Suprapubic skin (tissue), 4 donors: ENCODE measurements around the gene CMTM8. TPM values are rescaled to one million over a fixed set of nuclear protein-coding genes. Genes with fewer than 3 reads are reported as not detected.

Experiments
- DNase-seq, 2 donors: peaks; one replicate each; pipeline ENCODE4 v3.0.0-alpha.2; 2019; ENCODE audit warnings: low spot score in 2 of 2
- H3K27ac ChIP-seq: fragments of 200-600 bp; sonication (generic); one replicate; pipeline ENCODE4 v1.5.1; 2019
- H3K27me3 ChIP-seq: fragments of 200-600 bp; sonication (generic); one replicate; pipeline ENCODE4 v1.5.1; 2019
- H3K36me3 ChIP-seq: fragments of 200-600 bp; sonication (generic); one replicate; pipeline ENCODE4 v1.5.1; 2019
- H3K4me1 ChIP-seq: fragments of 200-600 bp; sonication (generic); one replicate; pipeline ENCODE4 v1.5.1; 2019
- H3K4me3 ChIP-seq: fragments of 200-600 bp; sonication (generic); one replicate; pipeline ENCODE4 v1.5.1; 2019; ENCODE audit warnings: mild to moderate bottlenecking
- H3K9me3 ChIP-seq: fragments of 200-600 bp; sonication (generic); one replicate; pipeline ENCODE4 v1.5.1; 2019
- EP300 ChIP-seq: sonication (generic); formaldehyde crosslinking; IDR thresholded peaks from one replicate; pipeline ENCODE4 v1.6.1; 2017; ENCODE audit warnings: antibody characterized with exemption
- POLR2A ChIP-seq, 2 donors: fragments of 450-650 bp; IDR thresholded peaks; one replicate each; pipeline ENCODE4 v1.6.1; 2017; ENCODE audit warnings: antibody characterized with exemption in 2 of 2, mild to moderate bottlenecking in 2 of 2, moderate library complexity in 2 of 2
- POLR2AphosphoS5 ChIP-seq, 3 donors: sonication (generic); formaldehyde crosslinking; IDR thresholded peaks; one replicate each; pipeline ENCODE4 v1.6.1; 2017; ENCODE audit warnings: antibody characterized with exemption in 3 of 3
- WGBS: methylation state at CpG from one replicate; pipeline ENCODE4 v1.1.5; 2018; 5-methylcytosine and 5-hydroxymethylcytosine counted together
- total RNA-seq, 4 donors: library from RNA; depleted of rRNA; stranded (reverse); fragments of >200 nt; gene quantifications; one replicate each; pipeline ENCODE4 v1.1.0, GENCODE V29; 2016
- TF ChIP-seq, protein P1 (sequence below), 2 donors: fragments of 200-600 bp in 1 of 2; fragments of 450-650 bp in 1 of 2; sonication (generic) in 1 of 2; IDR thresholded peaks; one replicate each; pipeline ENCODE4 v1.5.1; 2016 to 2019; ENCODE audit warnings: antibody characterized with exemption in 2 of 2, mild to moderate bottlenecking in 1 of 2, moderate library complexity in 1 of 2

Gene CMTM8
- total RNA-seq, 4 donors from 2014 or later: 7.4 to 16.3 (median 10.6) TPM

DNA sequence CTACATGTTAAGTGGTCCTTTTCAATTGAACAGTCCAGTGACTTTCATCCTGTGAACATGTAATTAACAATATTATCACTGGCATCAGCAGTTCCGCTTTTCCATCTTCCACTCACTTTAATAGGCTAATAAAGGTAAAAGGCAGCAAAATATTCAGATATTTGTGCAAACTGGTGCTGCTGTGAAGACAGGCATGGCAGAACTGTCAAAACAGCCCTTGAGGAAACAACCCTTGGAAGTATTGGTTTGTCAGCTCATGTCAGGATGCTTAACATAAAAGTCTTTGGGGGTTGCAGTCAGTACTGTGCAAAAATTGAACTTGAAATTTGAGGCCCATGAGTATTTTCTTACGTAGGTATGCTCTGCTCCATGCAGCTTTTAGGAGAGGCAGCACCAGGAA is 81.1 kb downstream of the CMTM8 start:
- H3K36me3 ChIP-seq: no peaks in the 10 kb centered on the region
- H3K27me3 ChIP-seq: no peaks in the 10 kb centered on the region
- no peak overlapping the region for H3K27ac ChIP-seq
- no peaks in the 10 kb centered on the region for H3K4me1 ChIP-seq
- DNase-seq: no peak
- TF ChIP-seq POLR2AphosphoS5 (IDR thresholded peaks at IDR 0.05): no peak
- no peak for TF ChIP-seq POLR2A (IDR thresholded peaks at IDR 0.05)
- TF ChIP-seq, protein P1, sequence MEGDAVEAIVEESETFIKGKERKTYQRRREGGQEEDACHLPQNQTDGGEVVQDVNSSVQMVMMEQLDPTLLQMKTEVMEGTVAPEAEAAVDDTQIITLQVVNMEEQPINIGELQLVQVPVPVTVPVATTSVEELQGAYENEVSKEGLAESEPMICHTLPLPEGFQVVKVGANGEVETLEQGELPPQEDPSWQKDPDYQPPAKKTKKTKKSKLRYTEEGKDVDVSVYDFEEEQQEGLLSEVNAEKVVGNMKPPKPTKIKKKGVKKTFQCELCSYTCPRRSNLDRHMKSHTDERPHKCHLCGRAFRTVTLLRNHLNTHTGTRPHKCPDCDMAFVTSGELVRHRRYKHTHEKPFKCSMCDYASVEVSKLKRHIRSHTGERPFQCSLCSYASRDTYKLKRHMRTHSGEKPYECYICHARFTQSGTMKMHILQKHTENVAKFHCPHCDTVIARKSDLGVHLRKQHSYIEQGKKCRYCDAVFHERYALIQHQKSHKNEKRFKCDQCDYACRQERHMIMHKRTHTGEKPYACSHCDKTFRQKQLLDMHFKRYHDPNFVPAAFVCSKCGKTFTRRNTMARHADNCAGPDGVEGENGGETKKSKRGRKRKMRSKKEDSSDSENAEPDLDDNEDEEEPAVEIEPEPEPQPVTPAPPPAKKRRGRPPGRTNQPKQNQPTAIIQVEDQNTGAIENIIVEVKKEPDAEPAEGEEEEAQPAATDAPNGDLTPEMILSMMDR (IDR thresholded peaks at IDR 0.05): no peak
- no peak for TF ChIP-seq EP300
- H3K4me3 ChIP-seq: no peak overlapping the region
- H3K9me3 ChIP-seq: no peaks in the 10 kb centered on the region
- WGBS: 89% methylated on average over 2 of the region's 2 CpGs

DNA sequence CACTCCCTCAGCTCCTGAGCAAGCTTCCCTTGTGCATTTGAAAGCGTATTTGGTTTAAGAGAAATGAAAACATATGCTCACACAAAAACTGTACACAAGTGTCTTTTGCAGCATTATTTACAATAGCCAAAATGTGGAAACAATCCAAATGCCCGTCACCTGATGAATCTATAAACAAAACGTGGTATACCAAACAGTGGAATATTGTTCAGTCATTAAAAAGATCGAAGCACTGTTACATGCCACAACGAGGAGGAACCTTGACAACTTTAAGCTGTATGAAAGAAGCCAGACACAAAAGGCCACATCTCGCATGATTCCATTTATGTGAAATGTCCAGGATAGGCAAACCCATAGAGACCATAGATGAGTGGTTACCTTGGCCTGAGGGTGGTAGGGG is 81.6 kb downstream of the CMTM8 start:
- 83% methylated on average over 6 of the region's 6 CpGs for WGBS
- Histone ChIP-seq H3K9me3 (no peaks in the 10 kb centered on the region), H3K27me3 (no peaks in the 10 kb centered on the region), H3K36me3 (no peaks in the 10 kb centered on the region), H3K27ac (no peak overlapping the region), H3K4me1 (no peaks in the 10 kb centered on the region), H3K4me3 (no peak overlapping the region)
- TF ChIP-seq, protein P1 (IDR thresholded peaks at IDR 0.05): no peak
- TF ChIP-seq POLR2A (IDR thresholded peaks at IDR 0.05): no peak
- TF ChIP-seq POLR2AphosphoS5 (IDR thresholded peaks at IDR 0.05): no peak
- TF ChIP-seq EP300: no peak
- DNase-seq: no peak

- Histone ChIP-seq H3K4me3 (no peak overlapping the region), H3K27ac (no peak overlapping the region), H3K36me3 (no peaks in the 10 kb centered on the region), H3K4me1 (no peaks in the 10 kb centered on the region), H3K27me3 (no peaks in the 10 kb centered on the region), H3K9me3 (no peaks in the 10 kb centered on the region)
- DNase-seq: no peak
- WGBS: 71% methylated on average over 16 of the region's 16 CpGs
- TF ChIP-seq POLR2A (IDR thresholded peaks at IDR 0.05) (no peak), EP300 (no peak), POLR2AphosphoS5 (IDR thresholded peaks at IDR 0.05) (no peak)
- TF ChIP-seq, protein P1 (IDR thresholded peaks at IDR 0.05): no peak
Measured at GRCh38 chr3:32321095-32321790, 82.8 kb downstream of the CMTM8 start.

DNA sequence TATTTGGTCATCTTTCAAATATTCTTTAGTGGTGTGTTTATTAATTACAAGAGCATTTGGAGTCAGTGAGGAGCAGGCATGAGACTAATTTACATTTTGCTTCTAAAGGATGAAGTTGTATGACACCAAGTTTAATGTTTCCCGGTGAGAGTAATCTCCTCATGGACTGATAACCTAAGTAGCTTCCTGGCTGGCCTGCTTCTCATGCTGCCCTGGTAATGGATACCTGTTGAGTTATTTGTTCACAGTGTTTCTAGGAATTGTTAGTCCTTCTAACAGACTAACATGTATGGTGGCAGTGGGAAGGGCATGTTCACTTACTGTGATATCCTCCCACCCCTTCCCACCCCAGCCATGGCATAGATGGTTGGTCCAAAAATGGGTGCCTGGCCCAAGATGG is 83.8 kb downstream of the CMTM8 start:
- no peak overlapping the region for H3K4me3 ChIP-seq
- H3K27ac ChIP-seq: no peak overlapping the region
- no peaks in the 10 kb centered on the region for H3K4me1 ChIP-seq
- 91% methylated on average over 1 of the region's 1 CpG for WGBS
- no peaks in the 10 kb centered on the region for H3K36me3 ChIP-seq
- H3K27me3 ChIP-seq: no peaks in the 10 kb centered on the region
- TF ChIP-seq EP300: no peak
- TF ChIP-seq POLR2A (IDR thresholded peaks at IDR 0.05): no peak
- no peak for TF ChIP-seq POLR2AphosphoS5 (IDR thresholded peaks at IDR 0.05)
- TF ChIP-seq, protein P1 (IDR thresholded peaks at IDR 0.05): no peak
- H3K9me3 ChIP-seq: no peaks in the 10 kb centered on the region
- no peak for DNase-seq

DNA sequence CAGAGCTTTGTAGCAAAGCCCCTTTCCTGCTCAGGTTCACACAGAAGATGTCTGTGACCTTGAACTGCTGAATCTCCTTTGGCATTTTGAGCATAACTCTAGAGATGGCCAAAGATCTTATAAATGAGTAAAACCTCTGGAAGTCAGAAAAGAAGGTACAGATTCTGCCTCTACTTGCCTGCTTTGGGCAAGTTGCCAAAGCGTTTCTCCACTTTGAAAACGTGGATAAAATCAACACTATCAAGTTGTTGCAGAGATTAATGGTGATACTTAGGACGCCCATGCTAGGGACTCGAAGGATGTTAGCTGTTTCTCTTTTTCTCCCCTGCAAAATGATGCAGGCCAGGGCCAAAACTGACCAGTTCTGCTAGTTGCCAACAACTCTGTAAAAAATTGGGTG is 85.1 kb downstream of the CMTM8 start:
- TF ChIP-seq POLR2AphosphoS5 (IDR thresholded peaks at IDR 0.05): no peak
- TF ChIP-seq, protein P1 (IDR thresholded peaks at IDR 0.05): no peak
- no peak for TF ChIP-seq POLR2A (IDR thresholded peaks at IDR 0.05)
- no peak for TF ChIP-seq EP300
- Histone ChIP-seq H3K9me3 (no peaks in the 10 kb centered on the region), H3K27ac (no peak overlapping the region), H3K36me3 (no peaks in the 10 kb centered on the region), H3K4me3 (no peak overlapping the region), H3K27me3 (no peaks in the 10 kb centered on the region), H3K4me1 (no peaks in the 10 kb centered on the region)
- no peak for DNase-seq
- 49% methylated on average over 4 of the region's 4 CpGs for WGBS
